HG03439 (cell line): ENCODE results near the gene NHSL2.
"Not testable (repeated sequence)": the region's sequence is repeated elsewhere in the genome, so short reads cannot be mapped to it uniquely, and the experiment has no call there.

Experiments used
- ATAC-seq: cut with Tn5 transposase; IDR thresholded peaks from one replicate; pipeline ENCODE4 v1.9.1; 2021; ENCODE audit warnings: mild to moderate bottlenecking, moderate library complexity; ENCODE audit not compliant: unreplicated experiment

Gene NHSL2

DNA sequence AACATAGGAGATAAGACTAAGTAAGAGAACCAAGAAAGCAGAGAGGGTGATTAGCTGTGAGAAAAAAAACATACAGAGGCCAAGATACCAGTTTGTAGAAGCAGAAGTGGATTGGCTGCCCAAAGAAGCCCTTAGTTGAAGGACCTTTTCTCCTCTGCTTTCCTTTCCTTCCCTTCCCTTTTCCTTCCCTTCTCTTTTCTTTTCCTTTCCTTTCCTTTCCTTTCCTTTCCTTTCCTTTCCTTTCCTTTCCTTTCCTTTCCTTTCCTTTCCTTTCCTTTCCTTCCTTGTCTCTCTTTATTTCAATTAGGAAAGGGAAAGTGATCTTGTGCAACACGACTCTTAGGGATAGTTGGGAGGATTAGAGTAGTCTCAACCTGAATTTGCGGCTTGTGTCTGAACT is 128.2 kb downstream of the NHSL2 start:
- no peak for ATAC-seq

DNA sequence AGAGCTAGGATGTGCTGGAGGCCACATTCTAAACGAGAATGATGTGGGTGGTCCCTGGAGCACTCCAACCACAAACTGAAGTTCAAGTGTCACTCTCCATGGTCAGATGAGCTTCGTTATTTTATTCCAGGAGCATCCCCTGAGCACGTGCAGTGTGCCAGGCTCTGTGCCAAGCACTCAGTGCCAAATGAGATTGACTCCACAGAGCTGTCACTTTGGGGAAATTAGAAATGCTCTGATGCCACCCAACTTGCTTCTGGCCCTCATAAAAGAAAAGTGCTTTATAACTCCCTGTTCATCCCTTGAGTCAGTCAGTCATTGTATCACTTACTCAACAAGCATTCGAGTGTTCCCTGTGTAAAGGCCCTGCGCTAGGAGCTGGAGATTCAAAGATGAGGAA is 129.9 kb downstream of the NHSL2 start:
- ATAC-seq, result no peak

DNA sequence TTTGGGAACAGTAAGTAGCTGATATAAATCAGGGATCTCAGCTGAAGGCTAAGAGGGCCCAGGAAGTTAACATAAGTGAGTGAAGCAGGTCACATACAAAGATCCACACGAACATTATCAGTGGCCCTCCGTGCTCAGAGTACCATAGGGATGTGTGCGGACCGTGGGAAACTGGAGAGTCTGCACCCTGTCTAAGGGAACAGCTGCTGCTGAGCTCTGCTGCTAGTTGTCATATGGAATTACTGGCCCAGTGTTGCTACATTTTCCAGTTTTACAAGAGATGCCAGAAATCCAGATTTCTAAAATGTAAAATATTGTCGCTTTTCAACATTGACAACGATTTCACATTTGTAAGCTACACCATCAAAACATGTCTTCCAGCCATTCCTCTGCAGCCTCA is 130.5 kb downstream of the NHSL2 start:
- no peak for ATAC-seq

DNA sequence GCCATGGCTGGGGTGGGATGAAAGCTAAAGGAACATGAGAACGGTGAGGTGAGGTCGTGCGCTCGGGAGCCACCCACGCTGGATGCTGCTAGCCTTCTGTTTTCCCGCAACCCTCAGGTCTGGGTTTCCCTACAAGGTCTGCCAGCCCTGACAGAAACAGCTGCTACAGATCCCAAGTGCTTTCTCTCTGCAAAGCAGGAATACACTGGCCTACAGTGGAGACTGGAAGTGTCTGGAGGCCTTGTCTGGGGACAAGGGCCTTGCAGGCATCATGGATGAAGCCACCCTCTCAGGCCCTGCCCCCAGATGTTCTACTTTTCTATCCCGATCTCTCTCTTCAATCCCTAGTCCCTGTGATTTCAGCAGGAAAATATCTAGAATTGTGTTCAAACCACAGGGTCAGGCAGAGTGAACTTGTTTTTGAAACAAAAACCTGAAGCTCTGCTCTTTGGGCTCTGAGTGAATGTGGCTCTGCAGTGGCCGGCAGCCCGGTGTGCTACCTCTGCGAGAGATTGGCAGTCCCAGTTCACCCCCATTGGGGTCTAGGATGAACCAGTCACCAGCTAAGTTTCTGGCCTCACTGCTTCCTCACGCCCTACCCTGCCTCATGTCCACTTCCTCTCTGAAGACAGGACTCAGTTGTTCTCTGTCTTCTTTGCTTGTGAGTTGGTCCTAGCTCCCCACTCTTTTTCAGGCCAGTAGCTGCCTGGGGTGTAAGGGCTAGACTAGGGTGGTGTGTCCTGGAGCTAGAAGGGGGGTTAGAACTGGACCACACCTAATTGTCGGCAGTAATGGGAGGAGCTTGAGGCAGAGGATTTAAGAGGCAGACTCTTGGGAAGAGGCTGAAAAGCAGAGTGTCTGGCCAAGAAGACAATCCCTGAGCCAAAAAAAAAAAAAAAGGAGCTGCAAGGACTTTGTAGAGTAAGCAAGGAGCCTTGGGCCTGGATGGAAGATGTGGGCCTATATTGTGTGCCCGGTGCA is 131.5 kb downstream of the NHSL2 start:
- ATAC-seq, result no peak

DNA sequence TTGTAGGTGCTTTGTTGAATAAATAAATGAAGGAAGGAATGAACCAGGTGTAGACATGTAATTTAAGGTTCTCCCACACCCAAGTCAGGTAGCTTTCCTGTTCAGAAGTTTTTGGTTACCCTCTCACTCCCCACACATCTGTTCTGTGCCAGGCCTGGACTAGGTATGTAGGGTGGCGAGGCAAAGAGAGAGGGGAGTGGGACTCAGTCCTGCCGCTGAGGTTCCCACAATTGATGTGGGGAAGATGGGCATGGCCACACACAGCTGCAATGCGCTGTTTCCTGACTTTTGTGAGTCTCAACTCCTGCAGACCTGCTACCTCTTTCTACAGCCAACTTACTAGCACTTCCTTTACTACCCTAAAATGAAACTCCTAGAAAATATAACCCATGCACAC is 132.2 kb downstream of the NHSL2 start:
- ATAC-seq, result no peak

DNA sequence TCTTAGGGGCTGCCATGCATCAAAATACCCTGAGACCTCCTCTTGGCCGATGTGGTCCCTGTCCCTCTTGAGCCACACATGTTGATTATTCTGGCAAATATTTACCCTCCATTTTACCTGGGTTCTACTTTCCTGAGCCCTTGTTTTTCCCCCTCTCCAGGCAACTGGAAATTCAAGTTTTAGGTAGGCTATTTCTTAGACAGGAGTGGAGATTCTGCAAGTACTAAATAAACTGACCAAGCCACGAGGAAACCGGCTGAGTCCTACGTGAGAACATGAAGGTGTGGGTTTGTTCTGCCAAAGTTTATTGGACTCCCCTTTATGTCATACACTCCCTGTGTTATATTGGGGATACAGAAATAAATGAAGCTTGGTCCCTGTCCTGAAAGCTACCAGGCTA is 133.0 kb downstream of the NHSL2 start:
- ATAC-seq, result no peak

DNA sequence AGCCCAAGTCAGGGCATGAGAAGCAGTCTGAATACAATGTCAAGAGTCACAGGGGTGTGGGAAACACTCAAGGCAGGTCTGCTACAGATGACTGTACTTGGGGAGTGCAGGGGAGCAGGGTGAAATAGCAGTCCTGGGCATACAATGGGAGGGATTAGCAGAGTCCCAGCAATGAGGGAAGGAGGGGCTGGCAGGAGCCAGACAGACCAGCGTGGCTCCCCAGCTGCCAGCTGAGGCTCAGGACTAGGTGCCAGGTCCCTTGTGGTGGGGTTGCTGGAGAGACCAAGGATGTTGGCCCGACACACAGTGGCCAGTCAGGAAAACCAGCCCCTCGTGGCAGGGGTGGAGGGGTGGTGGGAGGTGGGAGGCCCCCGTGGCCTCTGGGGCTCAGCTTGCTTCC is 134.5 kb downstream of the NHSL2 start:
- ATAC-seq, result no peak

DNA sequence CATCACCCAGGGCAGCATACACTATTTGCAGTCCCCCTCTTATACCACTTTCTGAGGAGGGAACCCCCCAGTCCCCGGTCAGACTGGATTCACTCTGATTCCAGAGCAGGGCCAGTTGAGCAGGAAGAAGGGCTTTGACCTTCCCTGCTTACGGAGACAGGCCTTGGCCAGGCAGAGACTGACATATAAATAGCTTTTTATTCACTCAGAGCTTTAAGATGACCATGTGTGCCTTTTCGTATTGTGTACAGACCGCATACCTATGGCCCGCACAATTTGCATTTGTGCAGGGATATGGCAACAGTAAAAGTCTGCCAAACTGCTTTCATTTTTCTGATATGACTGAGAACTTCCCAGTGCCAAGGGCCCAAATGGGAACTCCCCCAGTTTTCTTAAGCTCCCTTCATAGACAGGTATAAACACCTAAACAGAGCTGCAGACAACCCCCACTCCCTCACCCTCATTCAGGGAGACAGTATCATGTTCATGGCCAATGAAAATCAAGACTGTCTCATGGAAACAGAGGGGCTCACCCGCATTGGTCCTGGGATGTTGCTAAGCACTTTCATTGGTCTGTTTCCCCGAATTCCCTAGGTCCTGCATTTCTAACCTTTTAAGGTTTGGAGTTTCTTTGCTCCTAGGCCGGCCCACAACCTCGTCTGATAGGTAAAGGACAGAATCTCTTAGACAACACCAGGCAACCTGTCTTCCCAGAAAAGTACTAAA is 135.1 kb downstream of the NHSL2 start:
- ATAC-seq, result no peak

DNA sequence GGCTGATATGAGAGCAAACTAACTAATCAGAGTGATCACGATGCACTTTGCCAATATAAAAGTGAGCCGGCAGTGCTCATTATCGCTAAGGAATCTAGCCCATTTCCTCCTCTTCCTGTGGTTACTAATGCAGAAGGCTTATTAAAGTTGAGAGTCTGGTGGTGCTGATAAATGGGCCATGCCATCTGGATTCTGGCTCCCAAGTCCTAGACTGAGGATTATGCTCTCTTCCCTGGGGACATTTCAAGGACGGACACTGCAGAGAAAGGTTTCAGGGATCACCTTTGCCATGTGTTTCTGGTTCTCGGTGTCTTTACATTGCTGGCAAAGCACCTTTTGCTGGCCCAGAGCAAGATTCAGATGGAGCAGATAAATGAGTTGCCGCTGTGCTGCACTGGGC is 135.8 kb downstream of the NHSL2 start:
- no peak for ATAC-seq

DNA sequence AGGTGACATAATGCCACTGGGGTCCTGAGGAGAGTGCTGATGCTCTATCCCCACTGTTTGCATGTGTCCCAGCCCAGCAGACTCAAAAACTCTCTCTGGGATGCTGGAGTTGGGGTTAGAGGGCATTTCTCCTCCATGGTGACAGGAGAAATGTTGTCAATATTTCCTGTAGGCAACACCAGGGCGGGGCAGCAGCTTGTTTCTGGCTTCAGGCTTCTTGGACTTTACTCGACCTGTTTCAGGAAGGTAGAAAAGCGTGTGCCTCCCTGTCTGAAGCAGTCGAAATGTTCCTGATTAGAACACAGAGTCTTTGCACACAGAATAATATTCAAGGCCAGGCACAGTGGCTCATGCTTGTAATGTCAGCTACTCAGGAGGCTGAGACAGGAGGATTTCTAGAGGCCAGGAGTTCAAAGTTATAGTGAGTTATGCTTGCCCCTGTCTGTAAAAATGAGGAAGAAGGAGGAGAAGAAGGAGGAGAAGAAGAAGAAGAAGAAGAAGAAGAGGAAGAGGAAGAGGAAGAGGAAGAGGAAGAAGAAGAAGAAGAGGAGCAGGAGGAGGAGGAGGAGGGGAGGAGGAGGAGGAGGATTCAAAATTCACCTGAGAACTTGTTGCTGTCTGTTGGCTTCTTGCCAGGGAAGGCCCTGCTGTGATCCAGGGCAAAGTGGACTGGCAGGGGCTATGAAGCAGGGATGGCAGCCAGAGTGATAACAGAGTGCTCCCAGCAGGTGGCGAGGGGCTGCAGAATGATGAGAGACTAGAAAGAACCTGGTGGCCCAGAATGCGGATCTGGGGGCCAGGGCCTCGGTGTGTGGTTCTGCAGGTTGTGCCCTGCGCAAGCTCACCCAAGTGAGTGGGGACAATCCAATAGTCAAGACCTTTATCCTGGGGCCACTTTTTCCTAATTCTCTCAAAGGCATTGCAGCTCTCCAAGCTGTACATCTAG is 138.1 kb downstream of the NHSL2 start:
- no peak for ATAC-seq

DNA sequence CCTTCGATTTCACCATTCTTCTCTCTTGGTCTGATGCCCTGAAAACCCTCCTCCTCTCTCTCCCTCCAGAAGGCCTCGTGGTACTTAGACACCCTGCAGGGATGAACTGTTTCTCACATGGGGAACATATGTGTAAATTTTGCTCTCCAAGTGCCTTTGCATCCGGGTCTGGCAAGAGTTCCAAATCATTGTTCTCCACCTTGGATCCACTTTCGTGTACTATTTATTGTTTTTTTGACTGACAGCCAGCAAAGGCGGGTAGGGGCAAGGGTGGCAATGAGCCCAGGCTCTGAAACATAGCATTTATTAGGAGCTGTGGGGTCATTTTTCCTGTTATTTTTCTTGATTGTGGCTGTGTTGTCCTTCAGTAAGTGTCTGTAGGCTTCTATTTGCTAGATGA is 139.4 kb downstream of the NHSL2 start:
- ATAC-seq, result no peak

DNA sequence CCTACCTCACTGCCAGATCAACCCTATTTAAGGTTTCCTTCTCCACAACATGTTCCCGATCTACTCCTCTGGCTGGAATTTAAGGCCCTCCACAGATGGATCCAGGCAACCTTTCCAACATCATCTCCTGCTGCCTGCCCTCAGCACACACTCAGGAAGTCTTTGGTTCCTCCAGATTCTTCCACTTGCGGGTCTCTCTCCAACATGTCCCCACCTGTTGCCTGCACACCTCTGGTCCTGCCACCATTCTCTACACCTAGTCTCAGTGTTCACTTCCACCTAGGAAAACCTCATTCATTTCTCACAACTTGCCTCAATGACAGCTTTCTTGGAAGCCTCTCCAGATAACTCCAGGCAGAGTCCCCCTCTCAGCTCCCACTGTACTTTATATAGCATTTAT is 140.9 kb downstream of the NHSL2 start:
- no peak for ATAC-seq

DNA sequence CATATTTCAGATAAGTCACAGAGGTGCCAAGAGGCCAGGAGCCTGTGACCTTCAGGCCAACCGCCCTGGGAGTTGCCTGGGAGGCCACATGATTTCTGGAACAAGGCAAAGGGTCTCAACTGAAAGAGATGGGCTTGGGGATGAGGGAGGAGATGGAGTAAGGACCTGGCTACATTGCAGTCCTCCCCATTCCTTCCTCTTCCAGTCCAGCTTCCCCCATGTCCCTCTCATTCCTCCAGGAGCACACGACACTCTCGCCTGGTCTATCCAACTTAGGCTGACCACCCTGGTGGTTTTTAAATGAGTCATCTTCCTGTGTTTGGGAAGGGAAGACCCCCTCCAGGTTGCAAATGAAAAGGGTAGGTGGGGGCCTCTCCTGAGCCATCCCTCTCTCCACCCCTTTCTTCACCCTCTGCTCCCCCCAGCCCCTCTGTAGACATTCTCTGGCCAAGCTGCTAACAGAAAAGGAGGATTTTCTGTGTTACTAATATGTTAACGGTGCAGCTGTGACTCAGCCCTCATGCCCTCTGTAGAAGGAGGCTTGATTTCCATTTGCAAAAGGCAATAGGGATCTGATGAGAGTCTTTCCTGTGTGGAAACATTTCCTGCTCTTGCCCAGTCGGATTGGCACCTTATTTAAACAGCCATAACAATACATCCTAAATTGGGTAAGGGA is 141.9 kb downstream of the NHSL2 start:
- ATAC-seq, result no peak

DNA sequence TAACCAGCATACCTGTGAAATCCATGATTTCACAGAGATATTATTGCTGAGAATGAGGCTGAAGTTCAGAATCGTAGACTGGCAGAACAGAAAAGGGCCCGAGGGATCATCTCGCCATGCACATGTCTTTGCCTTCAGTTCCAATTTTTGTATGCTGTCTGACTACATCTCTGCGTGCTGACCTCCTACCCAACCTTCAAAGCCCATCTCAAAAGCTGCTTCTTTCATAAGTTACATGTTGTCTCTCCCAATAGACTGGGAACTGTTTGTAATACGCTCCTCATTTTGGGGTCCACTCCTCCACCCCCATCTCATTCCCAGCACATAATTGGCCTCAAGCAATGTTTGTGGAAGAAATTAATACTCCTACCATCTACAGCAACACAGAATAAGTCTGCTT is 142.9 kb downstream of the NHSL2 start:
- ATAC-seq, result no peak

DNA sequence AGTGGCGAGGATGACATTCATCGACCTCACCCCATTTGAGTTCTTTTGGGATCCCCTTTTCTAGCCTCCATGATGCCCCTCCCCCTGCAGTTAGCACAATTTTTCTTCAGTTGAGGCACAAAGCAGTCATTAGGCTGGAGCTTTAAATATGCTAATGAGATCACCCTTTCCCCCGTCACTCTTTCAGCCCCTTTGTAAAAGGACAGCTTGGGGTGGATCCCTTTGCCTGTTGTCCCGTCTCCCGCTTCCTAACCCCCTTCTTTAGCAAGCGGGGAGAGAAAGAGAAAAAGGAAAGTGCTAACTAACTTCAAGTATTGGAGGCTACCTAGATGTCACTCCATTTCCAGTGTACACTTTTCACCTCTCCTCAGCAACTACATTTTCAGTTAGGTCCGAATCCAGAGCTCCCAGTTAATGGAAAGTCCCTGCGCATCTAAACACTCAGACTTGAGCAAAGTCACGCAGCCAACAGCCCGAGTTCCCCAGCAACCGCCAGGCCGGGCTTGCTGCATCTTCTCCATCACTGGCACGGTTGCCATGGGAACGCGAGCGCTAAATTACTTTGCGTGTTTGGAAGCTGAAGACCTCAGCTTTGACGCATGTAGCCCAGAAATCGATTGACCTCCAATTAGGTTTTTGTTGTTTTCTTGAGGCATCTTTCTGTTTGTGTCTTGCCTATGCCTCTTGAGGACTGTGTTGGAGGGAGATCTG is 144.3 kb downstream of the NHSL2 start:
- ATAC-seq, result no peak

DNA sequence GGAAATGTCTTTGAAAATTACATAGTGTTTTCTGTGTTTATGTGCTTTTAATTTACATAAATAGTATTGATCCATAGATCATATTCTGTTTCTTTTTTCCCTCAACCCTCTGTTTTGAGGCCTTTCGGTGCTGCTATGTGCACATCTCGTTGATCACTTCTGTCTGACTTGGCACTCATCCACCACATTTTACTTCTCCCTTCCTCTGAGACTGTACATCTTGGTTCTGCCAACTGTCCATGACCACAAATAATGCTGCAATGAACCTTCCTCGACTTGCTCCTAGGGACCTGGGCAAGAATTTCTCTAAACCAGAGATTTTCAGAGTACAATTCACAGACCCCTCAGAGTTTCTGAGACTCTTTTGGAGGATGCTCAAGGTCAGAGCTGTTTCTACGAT is 146.7 kb downstream of the NHSL2 start:
- no peak for ATAC-seq

DNA sequence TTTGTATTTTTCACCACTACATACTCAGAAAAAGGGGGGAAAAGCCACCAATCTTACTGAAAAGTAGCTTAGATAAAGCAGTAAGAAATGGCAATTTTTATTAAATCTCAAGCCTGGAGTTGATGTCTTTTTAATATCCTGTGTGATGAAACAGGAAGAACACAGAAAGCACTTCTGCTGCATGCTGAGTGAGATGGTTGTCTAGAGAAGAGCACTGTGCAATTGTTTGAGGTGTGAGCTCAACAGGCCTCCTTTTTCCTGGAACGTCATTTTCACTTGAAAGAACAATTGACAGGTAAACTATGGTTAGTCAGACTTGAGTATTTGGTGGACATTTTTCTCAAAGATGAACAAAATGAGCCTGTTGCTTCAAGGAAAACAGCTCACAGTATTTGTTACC is 147.2 kb downstream of the NHSL2 start:
- no peak for ATAC-seq

DNA sequence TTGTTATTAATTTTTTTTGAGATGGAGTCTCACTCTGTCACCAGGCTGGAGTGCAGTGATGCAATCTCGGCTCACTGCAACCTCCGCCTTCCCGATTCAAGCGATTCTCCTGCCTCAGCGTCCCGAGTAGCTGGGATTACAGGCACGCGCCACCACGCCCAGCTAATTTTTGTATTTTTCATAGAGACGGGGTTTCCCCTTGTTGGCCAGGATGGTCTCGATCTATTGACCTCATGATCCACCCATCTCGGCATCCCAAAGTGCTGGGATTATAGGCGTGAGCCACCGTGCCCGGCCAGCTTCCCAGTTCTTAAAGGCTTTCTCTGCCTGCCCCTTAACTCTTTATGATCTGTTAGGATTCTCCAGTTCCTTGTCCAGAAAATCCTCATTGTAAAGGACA is 147.7 kb downstream of the NHSL2 start:
- ATAC-seq, result not testable (repeated sequence)

DNA sequence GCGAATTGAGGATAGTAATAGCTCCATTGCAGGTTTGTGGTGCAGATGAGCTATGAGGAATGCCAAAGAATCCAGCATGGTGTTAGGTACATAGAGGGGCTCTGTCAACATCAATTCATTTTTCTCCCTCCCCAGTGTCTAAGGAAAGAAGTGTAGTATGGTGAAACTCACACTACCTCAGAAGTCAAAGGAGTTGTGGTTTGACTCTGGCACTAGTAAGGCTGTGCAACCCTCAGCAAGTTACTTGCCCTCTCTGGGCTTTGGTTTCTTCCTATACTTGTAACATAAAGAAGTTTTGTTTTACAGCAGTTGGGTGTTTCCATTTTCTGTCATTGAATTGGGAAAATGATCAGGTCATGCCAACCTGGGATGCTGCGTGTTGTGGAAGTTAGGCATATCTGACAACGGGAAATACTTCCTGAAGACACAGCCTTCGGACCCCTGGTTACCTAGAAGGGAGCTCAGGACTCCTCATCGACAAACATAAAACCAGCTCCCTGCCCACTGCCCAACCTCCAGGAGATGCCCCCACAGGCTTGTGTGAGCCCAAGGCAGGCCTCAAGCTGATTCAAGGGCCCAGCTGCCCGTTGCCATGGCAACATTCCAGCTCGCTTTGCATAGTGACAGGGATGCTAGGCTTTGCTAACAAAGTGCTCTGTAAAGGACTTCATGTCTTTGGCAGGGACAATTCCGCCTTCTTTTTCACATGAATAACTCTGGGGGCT is 149.7 kb downstream of the NHSL2 start:
- no peak for ATAC-seq
